MM.1S (cell line): ENCODE results near the gene CEACAM16.
A peak's percentile ranks its signal among the peaks of the same experiment; 100 is the strongest.

Experiments
- DNase-seq: peaks from one replicate; pipeline ENCODE4 v3.0.0-alpha.2; 2015
- H2AFZ ChIP-seq: fragments of 300-600 bp; sonication (generic); 2 replicates; pipeline ENCODE4 v1.6.0; 2016; ENCODE audit warnings: antibody characterized with exemption, low read length
- H3F3A ChIP-seq: fragments of 300-600 bp; sonication (generic); 2 replicates; pipeline ENCODE4 v1.6.1; 2016; ENCODE audit warnings: mild to moderate bottlenecking, antibody characterized with exemption, low read length, moderate library complexity, mixed read lengths; ENCODE audit not compliant: insufficient read depth
- H3K27ac ChIP-seq: fragments of 300-600 bp; sonication (generic); 2 replicates; pipeline ENCODE4 v1.5.1; 2016; ENCODE audit warnings: mild to moderate bottlenecking, low read length
- H3K27me3 ChIP-seq: fragments of 300-600 bp; sonication (generic); replicated peaks from 2 replicates; pipeline ENCODE4 v1.6.0; 2016; ENCODE audit warnings: low read length; ENCODE audit not compliant: insufficient read depth
- H3K36me3 ChIP-seq: fragments of 300-600 bp; sonication (generic); replicated peaks from 2 replicates; pipeline ENCODE4 v1.6.1; 2016; ENCODE audit warnings: mild to moderate bottlenecking, low read length, mixed read lengths; ENCODE audit not compliant: insufficient read depth
- H3K4me1 ChIP-seq: fragments of 300-600 bp; sonication (generic); 2 replicates; pipeline ENCODE4 v1.6.1; 2016; ENCODE audit warnings: low read length, mixed read lengths
- H3K4me2 ChIP-seq: fragments of 300-600 bp; sonication (generic); 2 replicates; pipeline ENCODE4 v1.6.0; 2016; ENCODE audit warnings: low read depth, low read length
- H3K4me3 ChIP-seq: fragments of 300-600 bp; sonication (generic); 2 replicates; pipeline ENCODE4 v1.5.1; 2016; ENCODE audit warnings: low read length, mixed read lengths
- H3K79me2 ChIP-seq: fragments of 300-600 bp; sonication (generic); 2 replicates; pipeline ENCODE4 v1.6.1; 2016; ENCODE audit warnings: mixed run types, low read length, mixed read lengths
- H3K9ac ChIP-seq: fragments of 300-600 bp; sonication (generic); 2 replicates; pipeline ENCODE4 v1.6.1; 2016; ENCODE audit warnings: low read length, mixed read lengths
- H3K9me2 ChIP-seq: fragments of 300-600 bp; sonication (generic); replicated peaks from 2 replicates; pipeline ENCODE4 v1.6.1; 2016; ENCODE audit warnings: mild to moderate bottlenecking, low read length, mixed read lengths; ENCODE audit not compliant: insufficient read depth
- H3K9me3 ChIP-seq: fragments of 300-600 bp; sonication (generic); replicated peaks from 2 replicates; pipeline ENCODE4 v1.6.1; 2016; ENCODE audit warnings: mild to moderate bottlenecking, low read length, mixed read lengths; ENCODE audit not compliant: insufficient read depth
- H4K20me1 ChIP-seq: fragments of 300-600 bp; sonication (generic); 2 replicates; pipeline ENCODE4 v1.6.1; 2016; ENCODE audit warnings: mild to moderate bottlenecking, low read length, moderate library complexity, mixed read lengths; ENCODE audit not compliant: insufficient read depth
- EZH2 ChIP-seq: fragments of 300-600 bp; sonication (generic); optimal IDR thresholded peaks from 2 replicates; pipeline ENCODE3; 2017; ENCODE audit warnings: low read depth, mild to moderate bottlenecking, antibody characterized with exemption, low read length, mixed read lengths
- EZH2phosphoT487 ChIP-seq: fragments of 300-600 bp; sonication (generic); IDR thresholded peaks from 2 replicates; pipeline ENCODE4 v1.6.1; 2018; ENCODE audit warnings: antibody characterized with exemption, low read length
- TF ChIP-seq, protein P1 (sequence below): fragments of 300-600 bp; sonication (generic); IDR thresholded peaks from 2 replicates; pipeline ENCODE4 v1.5.1; 2016; ENCODE audit warnings: antibody characterized with exemption, low read length, mixed read lengths

CEACAM16 gene

DNA sequence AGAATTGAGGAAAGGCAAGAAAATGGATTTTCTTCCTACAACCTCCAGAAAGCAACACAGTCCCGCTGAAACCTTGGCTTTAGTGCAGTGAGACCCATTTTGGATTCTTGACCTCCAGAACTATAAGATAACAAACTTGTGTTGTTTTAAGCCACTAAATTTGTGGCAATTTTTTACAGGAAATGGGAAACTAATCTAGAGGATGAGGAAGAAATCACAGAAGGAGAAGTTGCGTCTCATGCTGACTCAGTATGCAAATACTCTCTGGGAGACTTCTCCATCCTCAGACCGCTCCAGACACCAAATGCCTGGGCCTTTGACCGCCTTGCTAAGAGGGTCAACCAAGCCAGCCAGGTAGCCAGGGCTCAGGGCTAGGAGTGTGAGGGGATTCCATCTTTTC lies 13.1 kb upstream of the CEACAM16 start:
- no peak overlapping the region for H2AFZ ChIP-seq
- H3K79me2 ChIP-seq: no peaks in the 10 kb centered on the region
- H4K20me1 ChIP-seq: no peaks in the 10 kb centered on the region
- no peak overlapping the region for H3K4me2 ChIP-seq
- H3K4me1 ChIP-seq: no peaks in the 10 kb centered on the region
- H3K4me3 ChIP-seq: no peak overlapping the region
- H3K27me3 ChIP-seq: no peaks in the 10 kb centered on the region
- H3K9me2 ChIP-seq: no peaks in the 10 kb centered on the region
- H3K9me3 ChIP-seq: no peaks in the 10 kb centered on the region
- H3F3A ChIP-seq: no peaks in the 10 kb centered on the region
- no peak overlapping the region for H3K27ac ChIP-seq
- no peaks in the 10 kb centered on the region for H3K36me3 ChIP-seq
- no peak for TF ChIP-seq EZH2phosphoT487
- H3K9ac ChIP-seq: no peak overlapping the region
- DNase-seq: no peak

GRCh38 chr19:44686896-44687295 lies 12.1 kb upstream of the CEACAM16 start:
- Histone ChIP-seq H3K36me3 (no peaks in the 10 kb centered on the region), H3F3A (no peaks in the 10 kb centered on the region), H3K9ac (no peak overlapping the region), H3K9me2 (no peaks in the 10 kb centered on the region), H4K20me1 (no peaks in the 10 kb centered on the region), H3K4me3 (no peak overlapping the region), H3K27ac (no peak overlapping the region), H3K27me3 (no peaks in the 10 kb centered on the region), H3K79me2 (no peaks in the 10 kb centered on the region), H3K4me1 (peaks cover 4% of the 10 kb centered on the region), H2AFZ (no peak overlapping the region), H3K4me2 (no peak overlapping the region), H3K9me3 (no peaks in the 10 kb centered on the region)
- DNase-seq: no peak
- TF ChIP-seq EZH2 (no peak), EZH2phosphoT487 (no peak)
- TF ChIP-seq, protein P1, sequence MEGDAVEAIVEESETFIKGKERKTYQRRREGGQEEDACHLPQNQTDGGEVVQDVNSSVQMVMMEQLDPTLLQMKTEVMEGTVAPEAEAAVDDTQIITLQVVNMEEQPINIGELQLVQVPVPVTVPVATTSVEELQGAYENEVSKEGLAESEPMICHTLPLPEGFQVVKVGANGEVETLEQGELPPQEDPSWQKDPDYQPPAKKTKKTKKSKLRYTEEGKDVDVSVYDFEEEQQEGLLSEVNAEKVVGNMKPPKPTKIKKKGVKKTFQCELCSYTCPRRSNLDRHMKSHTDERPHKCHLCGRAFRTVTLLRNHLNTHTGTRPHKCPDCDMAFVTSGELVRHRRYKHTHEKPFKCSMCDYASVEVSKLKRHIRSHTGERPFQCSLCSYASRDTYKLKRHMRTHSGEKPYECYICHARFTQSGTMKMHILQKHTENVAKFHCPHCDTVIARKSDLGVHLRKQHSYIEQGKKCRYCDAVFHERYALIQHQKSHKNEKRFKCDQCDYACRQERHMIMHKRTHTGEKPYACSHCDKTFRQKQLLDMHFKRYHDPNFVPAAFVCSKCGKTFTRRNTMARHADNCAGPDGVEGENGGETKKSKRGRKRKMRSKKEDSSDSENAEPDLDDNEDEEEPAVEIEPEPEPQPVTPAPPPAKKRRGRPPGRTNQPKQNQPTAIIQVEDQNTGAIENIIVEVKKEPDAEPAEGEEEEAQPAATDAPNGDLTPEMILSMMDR: no peak

DNA sequence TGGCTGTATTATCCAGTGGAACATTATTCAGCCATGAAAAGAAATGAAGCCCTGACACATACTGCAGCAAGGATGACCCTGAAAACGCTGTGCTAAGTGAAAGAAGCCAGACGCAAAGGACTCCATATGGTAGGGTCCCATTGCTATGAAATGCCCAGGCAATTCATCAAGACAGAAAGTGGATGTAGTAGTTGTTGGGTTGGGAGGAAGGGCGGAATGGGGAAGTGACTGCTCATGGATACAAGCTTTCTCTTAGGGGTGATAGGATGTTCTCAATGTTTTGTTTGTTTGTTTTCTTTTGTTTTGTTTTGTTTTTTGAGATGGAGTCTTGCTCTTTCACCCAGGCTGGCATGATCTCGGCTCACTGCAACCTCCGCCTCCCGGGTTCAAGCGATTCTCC lies 11.1 kb upstream of the CEACAM16 start:
- Histone ChIP-seq H3K9me2 (no peaks in the 10 kb centered on the region), H3K36me3 (no peaks in the 10 kb centered on the region), H3K27me3 (no peaks in the 10 kb centered on the region), H3K9me3 (no peaks in the 10 kb centered on the region), H3F3A (no peaks in the 10 kb centered on the region), H3K27ac (no peak overlapping the region), H3K4me3 (no peak overlapping the region), H3K9ac (no peak overlapping the region), H3K4me2 (no peak overlapping the region), H3K79me2 (no peaks in the 10 kb centered on the region), H2AFZ (no peak overlapping the region), H4K20me1 (no peaks in the 10 kb centered on the region), H3K4me1 (peaks cover 13% of the 10 kb centered on the region)
- TF ChIP-seq EZH2phosphoT487 (no peak), EZH2 (no peak)
- TF ChIP-seq, protein P1: no peak
- no peak for DNase-seq

DNA sequence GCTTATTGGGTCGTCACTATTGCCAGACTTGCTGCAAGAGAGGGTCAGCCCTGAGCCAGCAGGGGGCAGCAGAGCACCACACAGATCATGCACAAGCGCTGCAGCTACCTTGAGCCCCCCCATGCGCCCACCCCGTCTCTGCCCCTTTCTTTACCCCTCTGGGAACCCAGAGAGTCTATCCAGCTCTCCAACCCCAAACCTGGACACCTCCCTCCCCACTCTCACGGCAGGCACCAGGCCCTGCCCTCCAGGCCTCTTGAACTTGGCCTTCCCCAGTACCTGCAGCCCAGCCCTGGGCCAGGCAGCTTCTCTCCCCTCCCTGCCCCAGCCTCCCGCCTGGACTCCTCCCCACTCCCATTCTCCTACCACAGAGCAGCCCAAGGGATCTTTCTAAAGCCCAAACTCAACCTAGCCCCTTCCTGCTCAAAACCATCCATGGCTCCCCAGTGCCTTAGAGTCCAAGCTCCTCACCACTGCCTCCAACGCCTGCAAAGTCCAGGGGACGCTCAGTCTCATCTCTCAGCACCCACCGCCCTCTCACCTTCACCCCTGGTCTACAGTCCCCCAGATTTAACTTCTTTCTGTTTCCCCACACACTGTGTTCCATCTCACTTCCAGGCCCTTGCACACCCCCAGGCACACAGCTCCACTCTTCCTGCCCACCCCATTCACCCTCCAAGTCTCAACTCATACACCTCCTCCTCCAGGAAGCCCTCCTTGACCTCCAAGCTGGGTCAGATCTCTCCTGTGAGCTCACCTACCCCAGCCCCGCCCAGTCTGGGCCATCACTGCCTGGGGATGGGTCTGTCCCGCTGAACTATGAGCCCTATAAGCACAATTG lies 9.4 kb upstream of the CEACAM16 start:
- Histone ChIP-seq H3K9ac (no peak overlapping the region), H2AFZ (no peak overlapping the region), H3K9me2 (no peaks in the 10 kb centered on the region), H4K20me1 (no peaks in the 10 kb centered on the region), H3K4me1 (peaks cover 13% of the 10 kb centered on the region), H3K27me3 (no peaks in the 10 kb centered on the region), H3K9me3 (no peaks in the 10 kb centered on the region), H3K79me2 (no peaks in the 10 kb centered on the region), H3K4me2 (peak overlapping the region; percentile 12; the same call in 1 of the 2 replicates), H3F3A (no peaks in the 10 kb centered on the region), H3K4me3 (no peak overlapping the region), H3K27ac (no peak overlapping the region), H3K36me3 (no peaks in the 10 kb centered on the region)
- TF ChIP-seq, protein P1: peak; percentile 88
- TF ChIP-seq EZH2: no peak
- DNase-seq: peak; percentile 60
